Stromal cell of bone marrow (primary cell): ENCODE results near the gene EPG5.
"Not testable (repeated sequence)": the region's sequence is repeated elsewhere in the genome, so short reads cannot be mapped to it uniquely, and the experiment has no call there.

ENCODE experiments used
- DNase-seq: peaks from one replicate; pipeline ENCODE4 v3.0.0-alpha.2; 2012; ENCODE audit warnings: low read depth

The EPG5 gene

GRCh38 chr18:45863469-45863868 lies 103.7 kb downstream of the EPG5 start:
- no peak for DNase-seq

GRCh38 chr18:45861926-45862325 lies 105.2 kb downstream of the EPG5 start:
- DNase-seq, result no peak

GRCh38 chr18:45860971-45861370 lies 106.2 kb downstream of the EPG5 start:
- DNase-seq, result no peak

- DNase-seq, result no peak
Measured at GRCh38 chr18:45860492-45860891, 106.6 kb downstream of the EPG5 start.

GRCh38 chr18:45859334-45859733 lies 107.8 kb downstream of the EPG5 start:
- no peak for DNase-seq

GRCh38 chr18:45856531-45856930 lies 110.6 kb downstream of the EPG5 start:
- DNase-seq, result peak; percentile 79

- DNase-seq, result no peak
Measured at GRCh38 chr18:45854036-45854586, 113.0 kb downstream of the EPG5 start.

GRCh38 chr18:45852631-45853030 lies 114.5 kb downstream of the EPG5 start:
- DNase-seq, result no peak

GRCh38 chr18:45851161-45851925 lies 115.8 kb downstream of the EPG5 start:
- DNase-seq, result no peak

- no peak for DNase-seq
Measured at GRCh38 chr18:45850021-45850420, 117.1 kb downstream of the EPG5 start.

- no peak for DNase-seq
Measured at GRCh38 chr18:45849529-45849928, 117.6 kb downstream of the EPG5 start.

GRCh38 chr18:45848643-45849042 lies 118.5 kb downstream of the EPG5 start:
- not testable (repeated sequence) for DNase-seq

GRCh38 chr18:45847119-45847518 lies 120.0 kb downstream of the EPG5 start:
- no peak for DNase-seq

- DNase-seq, result no peak
Measured at GRCh38 chr18:45845410-45845809, 121.7 kb downstream of the EPG5 start.

GRCh38 chr18:45844938-45845337 lies 122.2 kb downstream of the EPG5 start:
- no peak for DNase-seq

GRCh38 chr18:45843019-45843418 lies 124.1 kb downstream of the EPG5 start:
- no peak for DNase-seq

GRCh38 chr18:45841765-45842442 lies 125.2 kb downstream of the EPG5 start:
- DNase-seq, result no peak

- DNase-seq, result no peak
Measured at GRCh38 chr18:45841060-45841764, 125.9 kb downstream of the EPG5 start.

GRCh38 chr18:45839414-45840395 lies 127.4 kb downstream of the EPG5 start:
- DNase-seq, result peak; percentile 59

GRCh38 chr18:45838302-45839070 lies 128.6 kb downstream of the EPG5 start:
- no peak for DNase-seq
